Lung (tissue), 12 donors: ENCODE results near the gene PARD6B. TPM values are rescaled to one million over a fixed set of nuclear protein-coding genes. Genes with fewer than 3 reads are reported as not detected.

Experiments
- ATAC-seq: fragments of 200-7000 bp; cut with Tn5 transposase; one replicate; pipeline ENCODE4 v1.9.1; 2020; ENCODE audit warnings: moderate number of reproducible peaks; ENCODE audit not compliant: insufficient read depth, low FRiP score
- DNase-seq, 3 donors: peaks; one replicate each; pipeline ENCODE4 v3.0.0-alpha.2; 2013 to 2017
- H3K27ac ChIP-seq, 2 donors: one replicate each; pipeline ENCODE4 v1.5.1; 2013; ENCODE audit warnings: mild to moderate bottlenecking in 2 of 2, moderate library complexity in 2 of 2, control low read depth in 1 of 2, inconsistent platforms in 1 of 2, low read depth in 1 of 2, low read length in 1 of 2
- H3K27me3 ChIP-seq, 3 donors: one replicate each; pipeline ENCODE4 v1.5.1; 2013; ENCODE audit warnings: low read length in 2 of 3; ENCODE audit not compliant: control insufficient read depth in 3 of 3, insufficient read depth in 3 of 3
- H3K36me3 ChIP-seq, 4 donors: one replicate each; pipeline ENCODE4 v1.5.1; 2013; ENCODE audit warnings: low read length in 4 of 4, mild to moderate bottlenecking in 1 of 4, moderate library complexity in 1 of 4; ENCODE audit not compliant: control insufficient read depth in 4 of 4, insufficient read depth in 4 of 4
- H3K4me1 ChIP-seq, 5 donors: one replicate each; pipeline ENCODE4 v1.5.1; 2013; ENCODE audit warnings: low read length in 5 of 5, mild to moderate bottlenecking in 2 of 5, moderate library complexity in 1 of 5; ENCODE audit not compliant: control insufficient read depth in 5 of 5, insufficient read depth in 5 of 5
- H3K4me3 ChIP-seq: one replicate; pipeline ENCODE4 v1.5.1; 2013; ENCODE audit warnings: mild to moderate bottlenecking, control low read depth, moderate library complexity
- H3K9ac ChIP-seq, 2 donors: one replicate each; pipeline ENCODE4 v1.5.1; 2013; ENCODE audit warnings: low read length in 2 of 2, control low read depth in 1 of 2; ENCODE audit not compliant: insufficient read depth in 1 of 2
- H3K9me3 ChIP-seq, 4 donors: one replicate each; pipeline ENCODE4 v1.5.1; 2013; ENCODE audit warnings: low read length in 3 of 4, mild to moderate bottlenecking in 1 of 4, moderate library complexity in 1 of 4; ENCODE audit not compliant: control insufficient read depth in 4 of 4, insufficient read depth in 3 of 4
- CTCF ChIP-seq: IDR thresholded peaks from 2 replicates; pipeline ENCODE4 v1.5.1; 2012; ENCODE audit warnings: mild to moderate bottlenecking; ENCODE audit errors: control extremely low read depth, extremely low read depth
- WGBS, 2 donors: extraction: QIAGEN DNeasy Blood & Tissue Kit; methylation state at CpG; one replicate each; pipeline ENCODE4 v1.1.7; 2013; 5-methylcytosine and 5-hydroxymethylcytosine counted together
- polyA plus RNA-seq, 2 donors: library from polyadenylated mRNA; stranded (reverse); fragments of 200-250 nt; gene quantifications; one replicate each; pipeline ENCODE4 v1.2.1, GENCODE V29; 2013
- total RNA-seq, 2 donors: library from RNA; depleted of rRNA in 1 of 2; stranded (reverse); fragments of >200 nt in 1 of 2; gene quantifications; one replicate each; pipeline ENCODE4 v1.2.1, GENCODE V29; 2014 to 2021
- donor health status: control.
- donor health status: control.
- donor health status: Bipolar disorder and iron deficiency.
- donor health status: healthy.
- donor health status: DM: yes; HTN: yes; CAD: no.

Gene PARD6B
- total and polyA plus RNA-seq, 4 donors: 2.0 to 41.8 (median 25.8) TPM

GRCh38 chr20:50719328-50719727, 12.1 kb upstream of the PARD6B start:
- H3K9me3 ChIP-seq: no peaks in the 10 kb centered on the region
- 98 to 99% methylated on average over 4 of the region's 4 CpGs for WGBS, 2 donors
- H3K9ac ChIP-seq: no peak overlapping the region
- no peak overlapping the region for H3K27ac ChIP-seq
- H3K4me3 ChIP-seq: no peak overlapping the region
- H3K27me3 ChIP-seq: no peaks in the 10 kb centered on the region
- peaks cover 0 to 12% (median 2%) of the 10 kb centered on the region in 5 donors for H3K4me1 ChIP-seq
- no peak for TF ChIP-seq CTCF
- H3K36me3 ChIP-seq: no peaks in the 10 kb centered on the region
- DNase-seq: no peak
- no peak for ATAC-seq

GRCh38 chr20:50720026-50720425, 11.4 kb upstream of the PARD6B start:
- 73 to 77% methylated on average over 5 of the region's 5 CpGs for WGBS, 2 donors
- TF ChIP-seq CTCF: no peak
- Histone ChIP-seq H3K36me3 (no peaks in the 10 kb centered on the region), H3K9ac (no peak overlapping the region), H3K4me1 (peaks cover 0 to 13% (median 4%) of the 10 kb centered on the region in 5 donors), H3K9me3 (no peaks in the 10 kb centered on the region), H3K27ac (no peak overlapping the region), H3K4me3 (no peak overlapping the region), H3K27me3 (no peaks in the 10 kb centered on the region)
- no peak for ATAC-seq
- DNase-seq: no peak

- ATAC-seq (no peak), DNase-seq (no peak)
- no peaks in the 10 kb centered on the region for H3K9me3 ChIP-seq
- H3K27ac ChIP-seq: no peak overlapping the region
- no peaks in the 10 kb centered on the region for H3K36me3 ChIP-seq
- no peak for TF ChIP-seq CTCF
- H3K4me3 ChIP-seq: no peak overlapping the region
- no peaks in the 10 kb centered on the region for H3K27me3 ChIP-seq
- H3K9ac ChIP-seq: no peak overlapping the region
- H3K4me1 ChIP-seq: peaks cover 0 to 15% (median 4%) of the 10 kb centered on the region in 5 donors
Observed at GRCh38 chr20:50720582-50720981, 10.8 kb upstream of the PARD6B start.

- Histone ChIP-seq H3K4me3 (no peak overlapping the region), H3K9ac (no peak overlapping the region), H3K9me3 (no peaks in the 10 kb centered on the region), H3K27ac (peak overlapping the region in 1 of 2 donors; percentile 82), H3K27me3 (no peaks in the 10 kb centered on the region), H3K4me1 (peaks cover 0 to 16% (median 4%) of the 10 kb centered on the region in 5 donors), H3K36me3 (no peaks in the 10 kb centered on the region)
- DNase-seq (no peak), ATAC-seq (no peak)
- no peak for TF ChIP-seq CTCF
- 57 to 78% methylated on average over 9 of the region's 9 CpGs for whole genome bisulfite sequencing, 2 donors
Observed at GRCh38 chr20:50721881-50722281, 9.5 kb upstream of the PARD6B start.
